Muscle of leg (tissue), 11 donors: ENCODE measurements around the gene CDKAL1. TPM values are rescaled to one million over a fixed set of nuclear protein-coding genes. Genes with fewer than 3 reads are reported as not detected.

Source experiments
- DNase-seq: peaks from one replicate; pipeline ENCODE4 v3.0.0; 2013
- H3K27ac ChIP-seq: one replicate; pipeline ENCODE4 v1.5.1; 2013; ENCODE audit warnings: mild to moderate bottlenecking, low read length, control low read depth
- H3K27me3 ChIP-seq: one replicate; pipeline ENCODE4 v1.6.1; 2013; ENCODE audit warnings: low read length; ENCODE audit not compliant: control insufficient read depth, insufficient read depth
- H3K36me3 ChIP-seq: one replicate; pipeline ENCODE4 v1.6.1; 2013; ENCODE audit warnings: low read length; ENCODE audit not compliant: control insufficient read depth, insufficient read depth
- H3K4me1 ChIP-seq: one replicate; pipeline ENCODE4 v1.6.1; 2013; ENCODE audit warnings: low read length; ENCODE audit not compliant: control insufficient read depth, insufficient read depth
- H3K4me3 ChIP-seq: one replicate; pipeline ENCODE4 v1.5.1; 2013; ENCODE audit warnings: low read length, control low read depth
- H3K9me3 ChIP-seq: replicated peaks from 2 replicates; pipeline ENCODE4 v1.6.1; 2013; ENCODE audit warnings: low read depth, low read length; ENCODE audit not compliant: control insufficient read depth
- WGBS: methylation state at CpG from one replicate; pipeline ENCODE4 v1.1.5; 2013; ENCODE audit warnings: missing lambda C conversion rate; ENCODE audit not compliant: insufficient coverage; 5-methylcytosine and 5-hydroxymethylcytosine counted together
- polyA plus RNA-seq, 8 donors: library from polyadenylated mRNA; unstranded; fragments of 120-200 nt; gene quantifications; one replicate each; pipeline versions ENCODE4 v1.2.1 to v1.2.3, GENCODE V29; 2013; ENCODE audit warnings: inconsistent platforms in 1 of 8, low replicate concordance in 1 of 8; ENCODE audit not compliant: insufficient read length in 8 of 8, insufficient read depth in 1 of 8
- total RNA-seq: library from RNA; stranded (reverse); fragments of 120-200 nt; gene quantifications from one replicate; pipeline ENCODE4 v1.2.4, GENCODE V29; 2013

Gene CDKAL1
- total and polyA plus RNA-seq, 9 donors: 11.0 to 23.6 (median 13.0) TPM

DNA sequence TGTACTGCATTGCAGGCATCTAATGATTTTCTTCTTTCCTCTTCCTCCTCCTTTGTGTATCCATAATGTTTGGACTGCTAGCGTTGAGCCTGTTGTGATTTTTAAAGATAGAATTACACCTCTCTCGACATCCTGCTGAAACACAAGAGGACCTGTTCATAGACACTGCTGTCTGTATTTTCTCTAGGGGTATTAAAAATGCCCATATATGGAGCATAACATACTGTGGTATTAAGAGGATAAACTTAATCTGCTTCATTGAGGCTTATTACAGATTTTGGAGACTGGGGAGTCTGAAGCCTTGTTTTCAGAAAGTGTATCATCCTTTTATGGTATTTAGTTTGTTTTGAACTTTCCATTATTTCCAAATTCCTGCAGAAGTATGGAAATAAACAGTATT is 414.3 kb downstream of the CDKAL1 start:
- H3K4me1 ChIP-seq: peaks cover 4% of the 10 kb centered on the region
- H3K27ac ChIP-seq: no peak overlapping the region
- no peak for DNase-seq
- H3K4me3 ChIP-seq: no peak overlapping the region
- H3K9me3 ChIP-seq: no peaks in the 10 kb centered on the region
- no peaks in the 10 kb centered on the region for H3K27me3 ChIP-seq
- WGBS: no CpG with 5 or more reads among the region's 2 CpGs
- no peaks in the 10 kb centered on the region for H3K36me3 ChIP-seq

DNA sequence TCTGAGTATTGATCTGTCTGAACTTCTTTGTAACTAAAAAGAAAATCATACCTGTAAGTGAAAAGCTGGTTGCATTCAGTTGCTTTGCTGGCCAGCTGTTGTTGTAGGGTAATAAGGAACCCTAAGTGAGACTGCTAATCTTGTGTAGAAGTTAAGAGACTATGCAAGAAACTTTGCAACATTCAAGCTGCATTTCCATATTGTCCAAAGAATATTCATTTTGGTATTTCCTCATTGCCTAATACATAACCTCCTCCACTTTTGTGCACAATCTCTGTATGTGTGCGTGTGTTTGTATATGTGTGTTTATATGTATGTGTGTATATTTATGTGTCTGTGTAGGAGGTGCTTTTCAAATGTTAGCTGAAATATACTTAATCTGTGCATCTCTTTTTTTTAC is 414.9 kb downstream of the CDKAL1 start:
- WGBS: no CpG with 5 or more reads among the region's 1 CpG
- Histone ChIP-seq H3K4me1 (peaks cover 4% of the 10 kb centered on the region), H3K4me3 (no peak overlapping the region), H3K27me3 (no peaks in the 10 kb centered on the region), H3K27ac (no peak overlapping the region), H3K9me3 (no peaks in the 10 kb centered on the region), H3K36me3 (no peaks in the 10 kb centered on the region)
- no peak for DNase-seq

DNA sequence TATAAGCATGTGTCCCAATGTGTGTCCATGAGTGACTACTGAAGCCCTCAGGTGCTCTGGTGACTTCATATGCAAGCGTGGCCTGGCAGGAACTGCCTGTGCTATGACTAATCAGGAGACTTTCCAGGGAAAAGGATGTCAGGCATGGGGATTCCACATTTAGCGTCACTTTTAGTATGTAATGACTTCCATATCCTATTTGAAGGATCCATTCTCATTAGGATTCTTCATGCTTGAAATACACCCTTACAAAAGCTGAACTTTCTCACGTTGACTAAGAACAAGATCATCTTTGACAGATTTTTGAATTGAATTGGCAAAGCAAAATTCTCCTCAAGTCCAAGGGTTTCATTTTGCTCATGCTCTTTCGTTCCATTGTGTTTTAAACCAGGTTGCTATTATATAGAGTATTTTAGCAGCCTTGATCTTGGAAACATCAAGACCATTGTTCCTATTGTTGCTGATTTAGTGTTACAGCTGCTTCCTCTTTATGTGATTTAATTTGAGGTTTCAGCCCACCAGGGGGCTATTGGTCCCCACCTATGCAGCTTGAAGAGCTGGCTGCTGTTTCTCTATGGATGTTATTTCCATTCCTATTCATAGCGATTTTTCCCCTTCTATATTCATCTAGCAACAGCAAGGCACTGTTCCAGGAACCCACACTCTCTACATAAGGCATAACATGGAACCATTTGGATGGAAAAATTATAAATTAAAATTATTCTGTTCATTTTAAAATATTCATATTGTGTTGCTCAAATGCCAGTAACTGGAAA is 418.6 kb downstream of the CDKAL1 start:
- Histone ChIP-seq H3K4me1 (peaks cover 4% of the 10 kb centered on the region), H3K36me3 (no peaks in the 10 kb centered on the region), H3K27ac (peak overlapping the region; percentile 86), H3K9me3 (no peaks in the 10 kb centered on the region), H3K4me3 (no peak overlapping the region), H3K27me3 (no peaks in the 10 kb centered on the region)
- whole genome bisulfite sequencing: 14% methylated on average over 1 of the region's 5 CpGs
- peak; percentile 92 for DNase-seq

DNA sequence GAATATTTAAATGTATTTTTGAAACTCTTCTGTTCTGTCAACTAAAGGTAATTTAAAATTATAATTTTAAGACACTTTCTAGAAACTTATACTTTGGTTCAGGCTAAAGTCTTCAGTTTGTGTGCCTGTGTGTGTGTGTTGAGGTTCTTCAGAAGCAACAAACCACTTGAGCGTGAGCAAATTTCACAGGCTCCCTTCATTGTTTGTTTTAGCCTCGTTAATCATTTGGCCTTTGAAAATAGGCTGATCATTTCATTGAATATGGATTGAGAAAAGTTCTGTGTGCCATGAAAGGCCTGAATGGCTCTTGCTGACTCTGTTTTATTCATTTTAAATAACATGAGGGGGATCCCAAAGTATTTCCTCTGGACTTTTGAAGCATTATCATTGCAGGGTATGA is 420.1 kb downstream of the CDKAL1 start:
- H3K4me3 ChIP-seq: no peak overlapping the region
- no peak for DNase-seq
- H3K9me3 ChIP-seq: no peaks in the 10 kb centered on the region
- H3K27me3 ChIP-seq: no peaks in the 10 kb centered on the region
- H3K36me3 ChIP-seq: no peaks in the 10 kb centered on the region
- WGBS: no CpG with 5 or more reads among the region's 2 CpGs
- peaks cover 4% of the 10 kb centered on the region for H3K4me1 ChIP-seq
- no peak overlapping the region for H3K27ac ChIP-seq

DNA sequence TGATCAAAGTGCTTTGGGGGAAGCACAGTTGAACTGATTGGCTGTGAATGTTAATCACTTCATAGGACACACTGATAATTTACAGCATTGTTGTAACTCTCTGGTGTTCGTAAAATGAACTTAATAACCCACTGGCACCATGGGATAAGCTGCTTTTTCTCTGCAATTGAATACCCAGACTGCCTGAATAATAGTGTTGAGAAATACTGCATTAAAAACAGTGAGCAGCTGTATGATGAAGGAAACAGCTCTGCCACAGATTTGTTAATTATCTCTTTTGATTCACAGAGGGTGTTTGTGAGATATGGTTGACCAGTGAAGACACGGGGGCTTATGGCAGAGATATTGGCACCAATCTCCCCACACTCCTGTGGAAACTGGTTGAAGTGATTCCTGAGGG is 420.9 kb downstream of the CDKAL1 start:
- no peaks in the 10 kb centered on the region for H3K27me3 ChIP-seq
- H3K36me3 ChIP-seq: no peaks in the 10 kb centered on the region
- WGBS: no CpG with 5 or more reads among the region's 2 CpGs
- H3K4me1 ChIP-seq: peaks cover 4% of the 10 kb centered on the region
- DNase-seq: no peak
- no peak overlapping the region for H3K27ac ChIP-seq
- H3K9me3 ChIP-seq: no peaks in the 10 kb centered on the region
- no peak overlapping the region for H3K4me3 ChIP-seq

DNA sequence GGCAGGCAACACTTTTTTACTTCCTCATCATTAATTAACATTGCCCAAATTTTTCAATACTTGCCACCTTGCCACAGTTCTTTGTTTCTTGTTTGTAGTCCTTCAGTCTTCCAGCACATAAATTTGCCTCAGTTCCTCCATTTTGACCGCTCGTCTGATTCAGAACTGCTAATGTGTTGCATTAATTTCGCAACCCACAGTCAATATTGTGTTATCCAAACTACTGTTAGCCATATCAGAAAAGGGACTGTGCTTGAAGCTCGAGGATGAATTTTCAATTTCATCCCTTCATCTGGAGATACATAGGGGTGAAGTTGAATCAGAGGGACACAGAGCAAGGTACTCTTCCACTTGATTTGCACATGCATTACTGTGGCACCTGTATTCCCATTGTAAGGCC is 421.5 kb downstream of the CDKAL1 start:
- Histone ChIP-seq H3K4me3 (no peak overlapping the region), H3K36me3 (no peaks in the 10 kb centered on the region), H3K9me3 (no peaks in the 10 kb centered on the region), H3K27me3 (no peaks in the 10 kb centered on the region), H3K27ac (no peak overlapping the region), H3K4me1 (peaks cover 4% of the 10 kb centered on the region)
- no peak for DNase-seq
- WGBS: no CpG with 5 or more reads among the region's 4 CpGs

DNA sequence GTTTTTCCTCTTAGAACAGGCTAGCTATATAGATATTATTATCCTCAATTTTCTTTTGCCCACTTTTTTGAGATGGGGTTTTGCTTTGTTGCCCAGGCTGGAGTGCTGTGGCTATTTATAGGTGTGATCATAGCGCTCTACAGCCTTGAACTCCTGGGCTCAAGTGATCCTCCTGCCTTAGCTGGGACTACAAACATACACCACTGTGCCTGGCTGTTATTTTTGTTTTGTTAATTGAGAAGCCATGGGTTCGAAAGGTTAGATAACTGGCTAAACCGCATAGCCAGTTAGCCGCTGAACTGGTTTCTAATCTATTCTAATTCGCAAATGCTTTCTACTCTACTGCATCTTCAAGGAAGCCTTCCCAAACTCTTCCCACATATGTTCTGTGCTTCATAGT is 425.8 kb downstream of the CDKAL1 start:
- DNase-seq: no peak
- no peak overlapping the region for H3K27ac ChIP-seq
- no peak overlapping the region for H3K4me3 ChIP-seq
- no peaks in the 10 kb centered on the region for H3K36me3 ChIP-seq
- no peaks in the 10 kb centered on the region for H3K4me1 ChIP-seq
- no peaks in the 10 kb centered on the region for H3K9me3 ChIP-seq
- H3K27me3 ChIP-seq: no peaks in the 10 kb centered on the region
- 94% methylated on average over 3 of the region's 5 CpGs for WGBS

DNA sequence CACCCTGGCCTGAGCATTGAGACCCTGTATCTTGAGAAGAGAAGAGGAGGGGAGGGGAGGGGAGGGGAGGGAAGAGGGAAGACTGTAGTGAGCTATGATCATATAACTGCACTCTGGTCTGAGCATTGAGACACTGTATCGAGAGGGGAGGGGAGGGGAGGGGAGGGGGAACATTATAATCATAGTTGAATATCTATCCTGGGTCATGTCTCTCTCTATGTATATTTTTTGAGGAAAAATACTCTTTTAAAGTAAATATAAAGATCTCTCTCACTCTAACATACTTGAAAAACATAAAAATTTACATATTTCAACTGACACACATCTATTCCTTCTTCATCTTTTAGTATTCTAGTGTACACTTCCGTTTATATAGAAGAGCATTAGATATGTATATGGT is 431.0 kb downstream of the CDKAL1 start:
- H3K4me3 ChIP-seq: no peak overlapping the region
- no peaks in the 10 kb centered on the region for H3K27me3 ChIP-seq
- no CpG with 5 or more reads among the region's 2 CpGs for WGBS

DNA sequence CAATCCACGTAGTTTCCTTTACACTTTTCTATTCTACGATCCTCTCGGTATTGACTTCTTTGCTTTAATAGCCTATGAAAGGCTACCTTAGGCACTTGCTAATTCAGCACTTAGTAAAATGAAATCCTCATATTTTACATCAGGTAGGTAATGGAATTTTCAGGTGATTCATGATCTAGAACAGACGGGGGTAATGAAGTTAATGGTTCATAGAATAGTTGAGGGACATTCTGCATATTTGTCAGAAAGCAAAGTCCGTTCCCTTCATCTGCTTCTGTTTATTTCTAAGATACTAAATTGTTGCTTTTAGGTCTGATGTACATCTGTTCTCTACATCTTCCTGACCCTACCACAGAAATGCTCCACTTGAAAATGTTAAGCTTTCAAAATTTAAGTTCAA is 431.7 kb downstream of the CDKAL1 start:
- peaks cover 17% of the 10 kb centered on the region for H3K9me3 ChIP-seq
- H3K27ac ChIP-seq: no peak overlapping the region
- 83% methylated on average over 1 of the region's 5 CpGs for WGBS
- H3K4me1 ChIP-seq: no peaks in the 10 kb centered on the region
- no peaks in the 10 kb centered on the region for H3K36me3 ChIP-seq
- H3K27me3 ChIP-seq: no peaks in the 10 kb centered on the region
- H3K4me3 ChIP-seq: no peak overlapping the region
- no peak for DNase-seq

More for the DNA sequence above, 431.0 kb downstream of the CDKAL1 start:
- no peak for DNase-seq
- H3K36me3 ChIP-seq: no peaks in the 10 kb centered on the region
- H3K27ac ChIP-seq: no peak overlapping the region
- no peaks in the 10 kb centered on the region for H3K4me1 ChIP-seq
- peaks cover 17% of the 10 kb centered on the region for H3K9me3 ChIP-seq

DNA sequence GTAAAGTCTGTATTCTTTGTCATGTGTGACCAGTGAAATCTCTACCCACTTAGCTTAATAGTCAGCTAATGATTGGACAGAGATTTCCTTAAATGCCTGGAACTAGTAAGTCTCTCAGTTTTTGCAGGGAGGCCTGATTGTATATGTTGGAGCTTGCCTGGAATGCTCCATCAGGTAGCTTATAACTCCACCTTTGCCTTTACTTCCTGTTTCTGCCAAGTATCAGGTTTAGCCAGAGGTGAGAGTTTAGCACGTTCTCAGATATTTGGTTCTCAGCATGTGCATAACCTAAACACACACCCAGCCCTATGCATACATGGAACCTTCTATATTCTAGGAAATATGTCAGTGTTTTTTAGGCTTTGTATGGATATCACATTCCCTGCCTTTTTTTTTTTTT is 435.3 kb downstream of the CDKAL1 start:
- Histone ChIP-seq H3K27ac (no peak overlapping the region), H3K4me3 (no peak overlapping the region), H3K4me1 (no peaks in the 10 kb centered on the region), H3K9me3 (peaks cover 17% of the 10 kb centered on the region), H3K27me3 (no peaks in the 10 kb centered on the region), H3K36me3 (no peaks in the 10 kb centered on the region)
- WGBS: no CpG with 5 or more reads among the region's 1 CpG
- no peak for DNase-seq
